H4 (cell line): ENCODE results near the gene LEMD1. TPM values are rescaled to one million over a fixed set of nuclear protein-coding genes. Genes with fewer than 3 reads are reported as not detected.
"Not testable (repeated sequence)": the region's sequence is repeated elsewhere in the genome, so short reads cannot be mapped to it uniquely, and the experiment has no call there.

Experiments used
- DNase-seq: peaks from one replicate; pipeline ENCODE4 v3.0.0-alpha.2; 2015; ENCODE audit warnings: low spot score
- total RNA-seq: library from RNA; depleted of rRNA; stranded (reverse); fragments of >200 nt; shearing (Covaris generic); gene quantifications from 2 replicates; pipeline ENCODE4 v1.2.3, GENCODE V29; 2014

Gene LEMD1
- total RNA-seq, 1 experiment from 2014 or later: 1.5 TPM

- no peak for DNase-seq
These were observed 25.8 kb upstream of the LEMD1 start for GRCh38 chr1:205447457-205448341.

DNA sequence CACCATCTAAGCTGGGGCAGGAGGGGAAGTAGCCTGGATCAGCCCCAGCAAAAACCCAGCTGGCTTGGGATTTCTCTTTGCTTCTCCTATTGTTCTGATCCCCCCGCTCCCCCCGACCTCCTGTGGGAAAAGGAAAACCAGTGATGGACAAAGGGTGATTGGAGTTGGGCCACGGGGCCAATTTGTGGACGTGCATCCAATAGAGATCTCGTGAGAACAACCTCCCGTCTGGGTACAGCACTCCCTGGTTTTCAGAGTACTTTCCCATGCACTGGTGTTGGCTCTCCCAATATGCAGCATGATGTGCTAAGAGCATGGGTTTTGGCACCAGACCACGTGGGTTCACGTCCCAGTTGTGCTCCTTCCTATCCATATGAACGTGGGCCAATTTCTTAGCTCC, 25.0 kb upstream of the LEMD1 start:
- no peak for DNase-seq

DNA sequence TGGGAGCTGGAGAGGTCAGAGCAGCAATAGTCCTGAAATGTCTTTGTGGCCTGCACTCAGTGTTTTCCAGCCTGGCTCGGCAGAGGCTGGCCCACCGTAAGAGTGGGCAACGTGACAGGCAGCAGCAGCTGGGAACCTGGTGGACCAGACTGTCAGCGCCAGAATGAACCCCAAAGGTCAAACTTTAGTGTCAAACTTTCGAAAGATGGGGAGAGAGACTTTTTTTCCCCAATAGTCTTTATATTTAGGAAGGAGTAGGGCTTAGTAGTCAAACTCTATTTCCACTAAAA, 23.7 kb upstream of the LEMD1 start:
- no peak for DNase-seq

DNA sequence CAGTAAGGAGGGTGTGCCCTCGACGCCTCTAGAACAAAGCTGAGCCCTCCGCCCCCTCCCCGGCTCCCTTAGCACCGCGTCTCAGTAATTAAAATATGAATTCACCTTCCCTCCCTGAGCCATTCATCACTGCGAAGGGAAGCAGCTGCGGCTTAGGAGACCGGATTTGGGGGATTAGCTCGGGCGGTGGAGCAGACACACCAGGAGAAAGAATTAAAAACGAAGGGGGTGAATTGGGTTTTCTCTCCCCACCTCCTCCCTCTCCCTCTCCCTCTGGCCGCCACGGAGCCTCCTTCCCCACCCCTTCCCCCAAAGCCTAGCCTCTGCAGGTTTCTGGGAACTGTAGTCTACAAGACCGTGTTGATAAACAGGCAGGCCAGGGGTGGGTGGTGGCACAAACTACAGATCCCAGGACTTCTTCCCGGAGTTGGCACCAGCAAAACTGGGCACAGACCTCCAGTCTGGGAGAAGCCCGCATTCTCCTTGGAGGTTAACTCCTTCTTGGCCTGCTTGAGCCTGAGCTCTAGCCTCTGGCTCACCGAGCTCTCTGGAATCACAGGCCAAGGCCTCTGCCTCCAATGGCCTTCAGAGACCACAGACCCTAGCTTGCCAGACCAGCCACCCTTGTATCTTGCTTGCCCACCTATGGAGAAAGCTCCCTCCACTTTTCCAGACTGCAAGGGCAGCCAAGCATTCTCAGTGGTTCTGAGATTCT, 23.2 kb upstream of the LEMD1 start:
- DNase-seq: peak; percentile 75

GRCh38 chr1:205444300-205444930, 22.6 kb upstream of the LEMD1 start:
- no peak for DNase-seq

- DNase-seq: no peak
These were observed 21.9 kb upstream of the LEMD1 start for GRCh38 chr1:205443585-205444299.

GRCh38 chr1:205442051-205442725, 20.3 kb upstream of the LEMD1 start:
- no peak for DNase-seq

DNA sequence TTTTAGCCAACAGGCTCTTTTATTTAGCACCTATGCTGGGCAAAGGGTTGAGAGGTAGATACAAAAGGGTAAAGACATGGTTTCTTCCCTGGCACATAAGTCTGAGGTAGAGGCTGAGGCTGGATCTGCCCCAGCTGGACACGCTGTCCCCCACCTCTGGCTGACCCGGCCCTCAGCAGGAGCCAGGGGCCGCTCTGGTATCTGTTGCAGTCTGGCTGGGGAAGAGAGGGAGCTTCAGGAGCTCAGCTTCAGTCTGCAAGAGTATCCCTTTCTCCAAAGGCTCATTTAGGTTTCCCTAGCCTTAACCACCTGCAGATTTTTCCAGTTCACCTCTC, 19.8 kb upstream of the LEMD1 start:
- no peak for DNase-seq

DNA sequence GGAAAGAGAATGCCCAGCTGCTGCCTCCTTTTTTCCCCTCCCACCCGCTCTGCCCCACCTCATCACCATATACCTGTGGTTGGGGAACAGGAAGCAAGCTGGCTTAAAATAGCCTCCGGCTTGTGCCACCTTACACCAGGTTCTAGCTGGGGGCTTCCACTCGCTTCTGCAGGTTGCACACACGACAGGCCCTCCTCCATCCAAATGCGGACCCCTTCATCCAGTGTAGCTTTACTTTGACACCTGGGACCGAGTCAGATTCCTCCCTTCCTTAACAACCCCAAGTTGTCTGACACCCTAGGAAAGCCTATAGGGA, 19.4 kb upstream of the LEMD1 start:
- DNase-seq: no peak

DNA sequence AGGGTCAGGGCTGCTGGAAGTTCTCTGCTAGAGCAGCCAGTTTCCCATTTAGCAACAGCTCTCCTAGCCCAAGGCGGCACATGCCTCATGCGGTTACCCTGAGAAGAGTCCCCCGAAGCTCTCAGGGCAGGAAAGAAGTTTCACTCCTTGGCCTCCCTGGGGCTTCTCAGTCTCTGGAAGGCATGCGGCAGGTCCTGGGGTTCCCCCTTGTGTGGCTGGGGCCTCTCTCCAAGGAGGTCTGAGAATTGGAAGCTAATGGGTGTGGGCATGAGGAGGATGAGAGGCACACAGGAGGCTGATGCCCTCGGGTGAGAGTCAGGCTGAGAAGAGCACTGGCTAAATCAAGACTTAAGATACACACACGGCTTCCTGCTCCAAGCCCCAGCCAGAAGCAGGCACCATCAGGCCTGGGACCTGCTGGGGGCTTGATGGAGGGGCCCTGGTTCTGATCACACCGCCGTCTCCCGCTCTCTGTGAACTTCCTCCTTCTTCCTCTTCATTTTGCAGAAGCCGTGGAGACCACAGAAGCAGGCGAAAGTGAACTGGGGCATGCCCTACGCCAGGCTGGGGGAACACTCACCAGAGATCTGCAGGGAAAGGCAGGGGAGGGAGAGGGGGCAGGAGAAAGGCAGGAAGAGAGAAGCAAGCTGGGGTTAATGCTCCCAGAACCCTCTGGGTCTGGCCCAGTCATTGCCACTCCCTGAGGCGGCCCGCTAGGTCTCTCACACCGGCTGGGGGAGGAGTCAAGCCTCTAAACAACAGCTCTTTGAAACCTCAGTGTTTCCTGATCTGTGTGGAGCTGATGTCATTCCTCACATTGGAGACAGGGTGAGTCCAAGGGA, 18.8 kb upstream of the LEMD1 start:
- peak; percentile 93 for DNase-seq

GRCh38 chr1:205440121-205440475, 18.2 kb upstream of the LEMD1 start:
- no peak for DNase-seq

DNA sequence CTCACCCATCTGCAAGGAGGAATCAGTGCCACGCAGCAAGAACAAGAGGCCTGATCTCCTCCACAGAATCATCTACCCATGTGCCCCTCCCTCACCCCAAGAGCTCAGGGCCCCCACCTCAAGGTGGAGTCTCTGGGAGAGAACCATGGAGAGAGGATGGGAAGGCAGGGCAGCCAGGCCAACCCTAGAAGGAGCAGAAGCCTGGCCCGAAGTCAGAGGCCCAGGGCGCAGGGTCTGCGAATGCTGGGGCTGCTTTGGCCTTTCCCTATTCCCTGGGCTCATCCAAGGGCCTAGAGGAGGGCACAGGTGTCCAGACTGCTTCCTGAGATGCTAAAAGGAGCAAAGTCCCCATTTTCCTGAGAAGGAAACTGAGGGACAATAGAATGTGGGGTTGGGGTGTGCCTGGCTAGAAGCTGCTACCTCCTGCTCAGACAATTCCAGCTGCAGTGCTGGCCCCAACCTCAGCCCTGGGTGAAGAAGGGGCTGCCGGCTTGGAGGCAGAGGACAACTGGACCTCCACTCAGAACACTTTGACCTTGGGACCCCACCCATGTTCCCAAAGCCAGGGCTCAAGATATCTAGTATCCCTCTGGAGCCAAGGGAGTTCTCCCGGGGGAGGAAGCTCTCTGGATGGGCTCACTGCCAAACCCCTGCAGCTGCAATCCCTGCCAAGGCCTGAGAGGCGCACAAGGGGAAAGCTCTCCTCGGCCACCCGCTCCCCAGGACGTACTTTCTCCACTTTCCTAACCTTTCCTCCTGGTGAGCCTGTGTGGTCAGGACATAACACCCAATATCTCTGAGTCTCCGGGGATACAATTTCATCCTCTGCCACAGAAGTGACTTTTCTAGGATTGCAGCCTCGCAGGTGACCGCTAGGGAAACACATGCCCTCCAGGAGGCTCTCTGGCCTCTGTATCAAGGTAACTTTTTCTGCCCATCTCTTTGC, 16.6 kb upstream of the LEMD1 start:
- DNase-seq: peak; percentile 83

- DNase-seq: no peak
These were observed 15.7 kb upstream of the LEMD1 start for GRCh38 chr1:205437570-205437969.

DNA sequence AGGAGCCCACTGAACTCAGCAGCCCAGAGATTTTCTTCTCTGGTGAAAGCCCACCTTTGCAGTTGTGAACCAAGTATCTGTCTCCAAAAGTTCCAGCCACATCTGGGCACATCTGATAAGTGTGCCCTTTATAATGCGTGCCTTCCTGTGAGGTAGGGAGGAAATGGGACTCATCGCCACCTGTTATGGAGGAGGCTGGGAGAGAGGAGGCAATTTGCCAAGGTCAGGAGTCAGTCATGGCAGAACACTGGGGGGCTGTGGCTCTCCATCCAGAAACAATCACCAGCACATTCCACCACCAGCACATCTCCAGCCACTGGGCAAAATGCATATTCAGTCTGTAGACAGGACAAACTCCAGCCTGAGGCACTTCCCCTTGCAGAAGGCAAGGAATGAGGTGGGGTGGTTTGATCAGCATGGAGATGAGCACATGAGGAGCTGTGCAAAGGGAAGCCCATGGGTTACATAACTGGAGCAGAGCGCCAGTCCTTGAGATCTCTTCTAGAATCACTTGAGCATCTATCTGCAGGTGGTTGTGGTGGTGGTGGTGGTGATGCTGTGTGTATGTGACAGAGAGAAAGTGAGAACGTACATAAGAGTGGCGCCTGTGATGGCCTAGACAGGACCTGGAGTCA, 15.0 kb upstream of the LEMD1 start:
- DNase-seq: no peak

DNA sequence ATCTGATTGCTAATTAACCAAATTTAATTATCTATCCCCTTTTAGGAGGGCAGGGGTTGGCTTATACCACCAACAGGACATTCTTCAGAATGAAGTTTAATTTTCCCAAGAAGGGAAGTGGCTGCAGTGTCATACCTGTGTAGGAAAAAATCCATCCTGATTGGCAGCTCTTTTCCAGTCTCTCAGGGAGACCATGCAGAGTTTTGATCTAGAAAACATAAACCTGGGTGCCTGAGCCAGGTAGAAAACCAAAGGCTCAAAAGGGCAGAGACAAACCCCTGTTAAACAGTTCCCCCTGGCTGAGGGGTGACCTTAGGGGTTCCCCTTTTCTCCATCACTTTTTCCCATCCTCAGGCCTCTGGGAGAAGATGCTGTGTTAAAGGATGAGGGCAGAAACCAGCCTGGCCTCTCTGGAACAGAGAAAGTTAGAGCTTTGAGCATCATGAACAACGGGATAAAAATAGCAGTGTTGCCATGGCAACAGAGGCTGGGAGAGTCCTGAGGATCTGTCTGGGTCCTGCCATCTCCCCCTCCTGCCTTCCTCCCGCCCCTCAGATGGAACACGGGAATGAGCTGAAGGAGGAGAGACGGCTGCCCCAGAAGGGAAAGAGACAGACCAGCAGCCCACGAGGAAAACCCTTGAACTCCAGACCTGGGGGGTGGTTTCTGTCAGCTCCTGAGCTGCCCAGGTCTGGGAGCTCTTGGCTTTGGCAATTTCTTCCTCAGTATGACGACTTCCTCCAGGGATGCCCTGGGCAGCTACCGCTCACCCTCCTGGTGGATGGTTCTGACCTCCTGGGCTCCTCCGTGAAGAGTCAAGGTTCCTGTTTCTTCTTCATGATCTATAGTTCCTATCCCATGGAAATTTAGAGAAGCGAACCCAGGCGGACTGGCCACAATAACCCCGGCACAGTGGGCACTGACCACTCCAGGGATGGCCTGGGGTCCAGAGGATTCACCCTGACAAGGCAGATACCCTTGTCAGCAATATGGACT, 14.0 kb upstream of the LEMD1 start:
- no peak for DNase-seq

DNA sequence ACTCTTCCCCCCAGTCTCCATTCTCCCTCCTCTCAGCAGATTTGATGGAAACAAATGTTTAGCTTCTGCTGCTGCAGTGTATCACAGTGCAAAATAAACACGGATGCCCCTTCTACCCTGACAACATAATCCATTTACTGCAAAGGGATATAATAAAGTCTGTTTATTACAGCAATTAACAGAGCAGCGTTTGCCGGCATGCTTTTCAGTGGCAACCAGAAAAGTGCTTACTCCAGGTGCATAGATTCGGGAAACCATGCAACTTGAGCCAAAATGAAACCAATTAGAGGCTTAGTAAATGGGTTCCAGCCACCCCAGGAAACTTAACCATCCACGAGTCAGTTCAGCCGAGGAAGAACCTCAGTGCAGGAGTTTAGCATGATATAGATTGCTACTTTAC, 12.9 kb upstream of the LEMD1 start:
- DNase-seq: no peak

DNA sequence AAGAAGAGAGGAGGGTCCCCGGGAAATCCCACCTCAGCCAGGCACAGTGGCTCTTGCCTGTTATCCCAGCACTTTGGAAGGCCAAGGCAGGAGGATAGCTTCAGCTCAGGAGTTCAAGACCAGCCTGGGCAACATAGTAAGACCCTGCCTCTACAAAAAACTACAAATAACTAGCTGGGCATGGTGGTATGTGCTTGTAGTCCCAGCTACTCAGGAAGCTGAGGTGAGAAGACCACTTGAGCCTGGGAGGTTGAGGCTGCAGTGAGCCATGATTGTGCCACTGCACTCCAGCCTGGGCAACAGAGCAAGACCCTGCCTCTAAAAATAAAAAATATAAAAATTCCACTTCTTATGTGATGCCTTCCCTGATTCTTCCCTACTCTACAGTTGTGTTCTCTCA, 10.8 kb upstream of the LEMD1 start:
- not testable (repeated sequence) for DNase-seq

GRCh38 chr1:205432116-205432515, 10.3 kb upstream of the LEMD1 start:
- no peak for DNase-seq
